HG03108 (cell line): ENCODE measurements around the gene DCPS.

Experiments used
- ATAC-seq: cut with Tn5 transposase; IDR thresholded peaks from one replicate; pipeline ENCODE4 v1.9.1; 2021; ENCODE audit warnings: moderate library complexity; ENCODE audit not compliant: unreplicated experiment

Gene DCPS

GRCh38 chr11:126327281-126328000, 23.6 kb downstream of the DCPS start:
- no peak for ATAC-seq

- ATAC-seq, result no peak
These were observed 24.1 kb downstream of the DCPS start for GRCh38 chr11:126328001-126328390.

- no peak for ATAC-seq
These were observed 24.6 kb downstream of the DCPS start for GRCh38 chr11:126328444-126328843.

- no peak for ATAC-seq
These were observed 25.2 kb downstream of the DCPS start for GRCh38 chr11:126328938-126329643.

- no peak for ATAC-seq
These were observed 25.9 kb downstream of the DCPS start for GRCh38 chr11:126329644-126330211.

GRCh38 chr11:126331286-126331685, 27.4 kb downstream of the DCPS start:
- ATAC-seq, result no peak

- ATAC-seq, result no peak
These were observed 28.4 kb downstream of the DCPS start for GRCh38 chr11:126332221-126332711.

GRCh38 chr11:126333142-126333541, 29.3 kb downstream of the DCPS start:
- ATAC-seq, result no peak

GRCh38 chr11:126334659-126335462, 31.0 kb downstream of the DCPS start:
- ATAC-seq, result no peak

- no peak for ATAC-seq
These were observed 31.6 kb downstream of the DCPS start for GRCh38 chr11:126335463-126335760.

- ATAC-seq, result no peak
These were observed 32.3 kb downstream of the DCPS start for GRCh38 chr11:126336138-126336541.

GRCh38 chr11:126336671-126337101, 32.8 kb downstream of the DCPS start:
- no peak for ATAC-seq

GRCh38 chr11:126337126-126337473, 33.2 kb downstream of the DCPS start:
- ATAC-seq, result no peak

GRCh38 chr11:126337474-126338241, 33.8 kb downstream of the DCPS start:
- ATAC-seq, result no peak

GRCh38 chr11:126338346-126339055, 34.6 kb downstream of the DCPS start:
- no peak for ATAC-seq

GRCh38 chr11:126339073-126339862, 35.4 kb downstream of the DCPS start:
- no peak for ATAC-seq

- no peak for ATAC-seq
These were observed 36.1 kb downstream of the DCPS start for GRCh38 chr11:126339863-126340434.

- no peak for ATAC-seq
These were observed 37.2 kb downstream of the DCPS start for GRCh38 chr11:126340960-126341606.
